DOHH2 (cell line): ENCODE results near the gene DLGAP1.

Experiments
- H3F3A ChIP-seq: fragments of 200-600 bp; sonication (generic), shearing (Covaris generic); 2 replicates; pipeline ENCODE4 v1.6.0; 2016; ENCODE audit warnings: antibody characterized with exemption, mild to moderate bottlenecking; ENCODE audit not compliant: control insufficient read depth, insufficient read depth
- H3K27ac ChIP-seq: fragments of 200-600 bp; sonication (generic); 2 replicates; pipeline ENCODE4 v1.5.1; 2014; ENCODE audit warnings: low read depth, mild to moderate bottlenecking, low read length, moderate library complexity
- H3K27me3 ChIP-seq: fragments of 200-600 bp; sonication (generic); 2 replicates; pipeline ENCODE4 v1.6.1; 2014; ENCODE audit warnings: mild to moderate bottlenecking, low read length, mixed read lengths; ENCODE audit not compliant: control insufficient read depth
- H3K36me3 ChIP-seq: fragments of 200-600 bp; sonication (generic); 2 replicates; pipeline ENCODE4 v1.6.1; 2014; ENCODE audit warnings: mild to moderate bottlenecking, low read length, moderate library complexity, mixed read lengths; ENCODE audit not compliant: control insufficient read depth
- H3K4me1 ChIP-seq: fragments of 200-600 bp; sonication (generic); 2 replicates; pipeline ENCODE4 v1.6.1; 2014; ENCODE audit warnings: mild to moderate bottlenecking, low read length, mixed read lengths; ENCODE audit not compliant: control insufficient read depth
- H3K4me2 ChIP-seq: fragments of 200-600 bp; sonication (generic); 2 replicates; pipeline ENCODE4 v1.6.0; 2014; ENCODE audit warnings: mild to moderate bottlenecking, low read length, moderate library complexity
- H3K4me3 ChIP-seq: fragments of 200-600 bp; sonication (generic); 2 replicates; pipeline ENCODE4 v1.5.1; 2014; ENCODE audit warnings: mild to moderate bottlenecking, low read length, mixed read lengths
- H3K79me2 ChIP-seq: fragments of 200-600 bp; sonication (generic); 2 replicates; pipeline ENCODE4 v1.6.1; 2014; ENCODE audit warnings: mild to moderate bottlenecking, low read length, mixed read lengths; ENCODE audit not compliant: control insufficient read depth
- H3K9me2 ChIP-seq: fragments of 200-600 bp; sonication (generic); replicated peaks from 2 replicates; pipeline ENCODE4 v1.6.1; 2014; ENCODE audit warnings: mild to moderate bottlenecking, low read length, mixed read lengths; ENCODE audit not compliant: control insufficient read depth
- H3K9me3 ChIP-seq: fragments of 200-600 bp; sonication (generic); 2 replicates; pipeline ENCODE4 v1.6.1; 2014; ENCODE audit warnings: antibody characterized with exemption, low read length, mixed read lengths; ENCODE audit not compliant: control insufficient read depth, insufficient read depth
- H4K20me1 ChIP-seq: fragments of 200-600 bp; sonication (generic); 2 replicates; pipeline ENCODE4 v1.6.0; 2014; ENCODE audit warnings: low read depth, mild to moderate bottlenecking, antibody characterized with exemption, low read length, moderate library complexity; ENCODE audit not compliant: control insufficient read depth, insufficient read depth
- CTCF ChIP-seq: fragments of 200-600 bp; sonication (generic); IDR thresholded peaks from one replicate; pipeline ENCODE4 v1.5.1; 2014; ENCODE audit warnings: antibody characterized with exemption, mild to moderate bottlenecking, low read depth, low read length; ENCODE audit not compliant: poor library complexity, severe bottlenecking
- EZH2phosphoT487 ChIP-seq: fragments of 200-600 bp; sonication (generic); IDR thresholded peaks from 2 replicates; pipeline ENCODE4 v1.6.1; 2017; ENCODE audit warnings: borderline replicate concordance, mild to moderate bottlenecking, antibody characterized with exemption, low read length, moderate library complexity, mixed read lengths

DLGAP1 gene

GRCh38 chr18:3566851-3567250 lies 888.3 kb downstream of the DLGAP1 start:
- Histone ChIP-seq H3K9me2 (no peaks in the 10 kb centered on the region), H3K4me2 (no peak overlapping the region), H3K79me2 (no peaks in the 10 kb centered on the region), H4K20me1 (no peaks in the 10 kb centered on the region), H3K4me1 (no peaks in the 10 kb centered on the region), H3F3A (no peaks in the 10 kb centered on the region), H3K9me3 (no peaks in the 10 kb centered on the region), H3K27me3 (no peaks in the 10 kb centered on the region), H3K4me3 (no peak overlapping the region), H3K36me3 (no peaks in the 10 kb centered on the region), H3K27ac (no peak overlapping the region)
- no peak for TF ChIP-seq EZH2phosphoT487
- no peak for TF ChIP-seq CTCF

- H4K20me1 ChIP-seq: no peaks in the 10 kb centered on the region
- H3K79me2 ChIP-seq: no peaks in the 10 kb centered on the region
- no peaks in the 10 kb centered on the region for H3K4me1 ChIP-seq
- H3K9me3 ChIP-seq: no peaks in the 10 kb centered on the region
- H3K4me2 ChIP-seq: no peak overlapping the region
- no peaks in the 10 kb centered on the region for H3K36me3 ChIP-seq
- no peak overlapping the region for H3K27ac ChIP-seq
- no peaks in the 10 kb centered on the region for H3K27me3 ChIP-seq
- H3K4me3 ChIP-seq: no peak overlapping the region
- TF ChIP-seq EZH2phosphoT487 (no peak), CTCF (no peak)
- H3K9me2 ChIP-seq: no peaks in the 10 kb centered on the region
- H3F3A ChIP-seq: no peaks in the 10 kb centered on the region
Observed at GRCh38 chr18:3560755-3561154, 894.4 kb downstream of the DLGAP1 start.

- Histone ChIP-seq H3K27me3 (no peaks in the 10 kb centered on the region), H3K9me2 (no peaks in the 10 kb centered on the region), H3K4me2 (no peak overlapping the region), H4K20me1 (no peaks in the 10 kb centered on the region), H3K9me3 (no peaks in the 10 kb centered on the region), H3K79me2 (no peaks in the 10 kb centered on the region), H3F3A (no peaks in the 10 kb centered on the region), H3K36me3 (no peaks in the 10 kb centered on the region), H3K27ac (no peak overlapping the region), H3K4me1 (no peaks in the 10 kb centered on the region), H3K4me3 (no peak overlapping the region)
- no peak for TF ChIP-seq CTCF
- TF ChIP-seq EZH2phosphoT487: no peak
Observed at GRCh38 chr18:3554811-3555427, 900.2 kb downstream of the DLGAP1 start.
